HEK293 (cell line): ENCODE data around the gene CAMKMT.

Experiments
- CTCF ChIP-seq: fragments of 450-650 bp; formaldehyde crosslinking; IDR thresholded peaks from 2 replicates; pipeline ENCODE4 v1.5.1; 2016; ENCODE audit warnings: missing biosample characterization, missing genetic modification characterization
- KLF16 ChIP-seq: fragments of 450-650 bp; formaldehyde crosslinking; IDR thresholded peaks from 2 replicates; pipeline ENCODE4 v1.5.1; 2017; ENCODE audit warnings: missing biosample characterization, missing genetic modification characterization
- SP3 ChIP-seq: fragments of 450-650 bp; formaldehyde crosslinking; IDR thresholded peaks from 2 replicates; pipeline ENCODE4 v1.5.1; 2016; ENCODE audit warnings: missing biosample characterization, missing genetic modification characterization
- YY1 ChIP-seq: fragments of 450-650 bp; formaldehyde crosslinking; IDR thresholded peaks from 2 replicates; pipeline ENCODE4 v1.5.1; 2018; ENCODE audit warnings: missing biosample characterization, missing genetic modification characterization
- ZBTB21 ChIP-seq: fragments of 450-650 bp; formaldehyde crosslinking; IDR thresholded peaks from 2 replicates; pipeline ENCODE4 v1.5.1; 2017; ENCODE audit warnings: missing biosample characterization, missing genetic modification characterization
- ZBTB49 ChIP-seq: fragments of 450-650 bp; formaldehyde crosslinking; IDR thresholded peaks from 2 replicates; pipeline ENCODE4 v1.5.1; 2016; ENCODE audit warnings: missing biosample characterization, missing genetic modification characterization, low read depth
- ZNF202 ChIP-seq: fragments of 450-650 bp; formaldehyde crosslinking; IDR thresholded peaks from 2 replicates; pipeline ENCODE4 v1.5.1; 2016; ENCODE audit warnings: missing biosample characterization, missing genetic modification characterization, borderline replicate concordance
- ZNF335 ChIP-seq: fragments of 450-650 bp; formaldehyde crosslinking; conservative IDR thresholded peaks from 2 replicates; pipeline ENCODE4 v1.5.1; 2016; ENCODE audit warnings: missing biosample characterization, missing genetic modification characterization
- ZNF426 ChIP-seq: fragments of 450-650 bp; formaldehyde crosslinking; IDR thresholded peaks from 2 replicates; pipeline ENCODE4 v1.5.1; 2017; ENCODE audit warnings: missing biosample characterization, missing genetic modification characterization, mild to moderate bottlenecking, inconsistent platforms, moderate library complexity
- ZNF580 ChIP-seq: fragments of 450-650 bp; formaldehyde crosslinking; IDR thresholded peaks from 2 replicates; pipeline ENCODE4 v1.5.1; 2016; ENCODE audit warnings: missing biosample characterization, missing genetic modification characterization
- ZNF660 ChIP-seq: fragments of 450-650 bp; IDR thresholded peaks from 2 replicates; pipeline ENCODE4 v1.5.1; 2018; ENCODE audit warnings: missing biosample characterization, mild to moderate bottlenecking, missing genetic modification characterization

- no peak for TF ChIP-seq ZNF660
- TF ChIP-seq KLF16 (tag by site-specific recombination): no peak
- TF ChIP-seq ZNF426 (tag by site-specific recombination): no peak
- TF ChIP-seq ZNF202: no peak
- TF ChIP-seq ZBTB21: no peak
- no peak for TF ChIP-seq YY1 (tag by site-specific recombination)
- no peak for TF ChIP-seq CTCF (tag by site-specific recombination)
- TF ChIP-seq ZNF335 (tag by site-specific recombination): no peak
- no peak for TF ChIP-seq ZNF580 (tag by site-specific recombination)
- TF ChIP-seq SP3 (tag by site-specific recombination): no peak
- no peak for TF ChIP-seq ZBTB49 (tag by site-specific recombination)
Measured at GRCh38 chr2:44798139-44798659, 436.5 kb downstream of the CAMKMT start.
